Right lung (tissue), 5 donors: ENCODE measurements around the gene FOSB. TPM values are rescaled to one million over a fixed set of nuclear protein-coding genes. Genes with fewer than 3 reads are reported as not detected.

ENCODE experiments used
- DNase-seq, 2 donors: peaks; one replicate each; pipeline ENCODE4 v3.0.0-alpha.2; 2013
- polyA plus RNA-seq, 5 donors: library from polyadenylated mRNA; unstranded; fragments of 120-200 nt; gene quantifications; one replicate each; pipeline versions ENCODE4 v1.2.1 to v1.2.3, GENCODE V29; 2013; ENCODE audit warnings: inconsistent platforms in 1 of 5, low replicate concordance in 1 of 5; ENCODE audit not compliant: insufficient read length in 5 of 5, insufficient read depth in 1 of 5

The FOSB gene
- polyA plus RNA-seq, 5 donors, result 15.5 to 269 (median 169) TPM

DNA sequence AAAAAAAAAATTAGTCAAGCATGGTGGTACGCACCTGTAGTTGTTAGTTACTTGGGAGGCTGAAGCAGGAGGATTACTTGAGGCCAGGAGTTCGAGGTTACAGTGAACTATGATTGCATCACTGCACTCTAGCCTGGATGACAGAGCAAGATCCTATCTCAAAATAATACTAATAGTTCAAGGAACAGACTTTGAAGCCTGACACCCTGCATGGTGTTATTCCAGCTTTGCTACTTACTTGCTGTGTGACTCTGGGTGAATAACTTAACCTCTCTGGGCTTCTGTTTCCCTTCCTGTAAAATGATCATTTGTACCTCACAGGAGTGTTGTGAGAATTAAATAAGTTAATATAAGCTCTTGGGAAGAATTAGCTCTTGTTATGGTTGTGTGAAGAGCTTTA is 3.5 kb upstream of the FOSB start:
- DNase-seq, result no peak

DNA sequence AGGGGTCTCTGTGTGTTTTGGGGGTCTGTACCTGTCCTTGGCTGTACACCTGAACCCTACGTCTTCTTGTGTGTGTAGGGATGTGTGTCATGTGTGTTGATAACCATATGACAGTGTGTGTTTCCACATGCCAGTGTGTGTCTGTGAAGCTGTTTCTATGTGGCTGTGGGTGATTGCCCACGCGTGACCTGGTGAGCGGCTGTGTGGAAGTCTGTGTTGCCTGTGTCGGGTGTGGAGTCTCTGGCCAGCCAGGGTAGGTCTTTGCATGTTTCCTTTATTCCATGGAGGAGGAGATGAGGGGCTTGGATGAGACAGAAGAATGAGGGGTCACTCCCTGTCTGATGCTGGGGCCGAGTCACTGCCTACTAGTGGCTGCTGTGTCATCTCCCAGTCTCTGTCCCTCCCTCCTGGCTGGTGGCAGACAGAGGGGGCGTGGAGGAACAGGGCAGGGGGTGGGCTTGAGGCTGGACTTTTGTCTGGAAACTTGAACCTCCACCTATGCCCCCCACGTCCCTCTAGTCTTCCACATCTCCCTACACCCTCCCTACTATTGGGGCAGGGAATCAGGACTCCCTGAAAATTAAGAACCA is 2.8 kb upstream of the FOSB start:
- no peak for DNase-seq

GRCh38 chr19:45467115-45467455 is 711 bp upstream of the FOSB start:
- no peak for DNase-seq

- DNase-seq, result no peak
Measured at GRCh38 chr19:45468159-45468651, 409 bp downstream of the FOSB start.

GRCh38 chr19:45468803-45469131 is 971 bp downstream of the FOSB start:
- DNase-seq, result no peak

GRCh38 chr19:45469132-45469944 is 1.5 kb downstream of the FOSB start:
- DNase-seq, result peak; percentile 92

DNA sequence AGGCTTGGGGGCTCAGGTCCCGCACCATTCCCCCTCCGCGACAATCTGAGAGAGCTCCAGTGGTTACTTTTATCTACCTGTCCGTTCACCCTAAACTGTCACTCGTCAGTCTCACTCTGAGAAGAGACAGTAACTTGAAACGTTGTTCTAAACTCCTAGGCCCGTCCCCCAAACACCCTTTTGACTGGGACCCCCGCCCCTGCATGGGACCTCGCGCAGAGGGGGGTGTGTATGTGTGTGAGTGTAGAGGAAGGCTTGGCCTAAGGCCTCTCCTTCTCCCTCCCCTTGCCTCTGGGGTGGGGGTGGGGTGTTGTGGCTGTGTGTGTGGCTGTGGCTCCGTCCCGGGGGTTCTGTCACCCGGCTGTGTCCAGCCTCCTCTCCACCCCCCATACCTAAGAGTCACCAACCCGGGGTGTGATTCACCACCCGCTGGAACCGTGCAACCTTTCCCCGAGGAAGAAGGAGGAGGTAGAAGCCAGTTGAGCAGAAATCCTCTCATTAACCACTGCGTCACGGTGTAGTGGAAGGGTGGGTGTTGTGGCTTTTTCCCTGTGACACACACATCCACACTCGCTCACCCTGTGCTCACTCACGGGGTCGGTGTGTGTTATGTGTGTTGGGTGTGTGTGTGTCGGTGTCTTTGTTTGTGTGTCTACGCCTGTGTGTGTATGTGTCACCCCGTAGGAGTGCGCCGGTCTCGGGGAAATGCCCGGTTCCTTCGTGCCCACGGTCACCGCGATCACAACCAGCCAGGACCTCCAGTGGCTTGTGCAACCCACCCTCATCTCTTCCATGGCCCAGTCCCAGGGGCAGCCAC is 2.4 kb downstream of the FOSB start:
- DNase-seq, result peak in 1 of 2 donors; percentile 55

- no peak for DNase-seq
Measured at GRCh38 chr19:45470762-45471081, 2.9 kb downstream of the FOSB start.

DNA sequence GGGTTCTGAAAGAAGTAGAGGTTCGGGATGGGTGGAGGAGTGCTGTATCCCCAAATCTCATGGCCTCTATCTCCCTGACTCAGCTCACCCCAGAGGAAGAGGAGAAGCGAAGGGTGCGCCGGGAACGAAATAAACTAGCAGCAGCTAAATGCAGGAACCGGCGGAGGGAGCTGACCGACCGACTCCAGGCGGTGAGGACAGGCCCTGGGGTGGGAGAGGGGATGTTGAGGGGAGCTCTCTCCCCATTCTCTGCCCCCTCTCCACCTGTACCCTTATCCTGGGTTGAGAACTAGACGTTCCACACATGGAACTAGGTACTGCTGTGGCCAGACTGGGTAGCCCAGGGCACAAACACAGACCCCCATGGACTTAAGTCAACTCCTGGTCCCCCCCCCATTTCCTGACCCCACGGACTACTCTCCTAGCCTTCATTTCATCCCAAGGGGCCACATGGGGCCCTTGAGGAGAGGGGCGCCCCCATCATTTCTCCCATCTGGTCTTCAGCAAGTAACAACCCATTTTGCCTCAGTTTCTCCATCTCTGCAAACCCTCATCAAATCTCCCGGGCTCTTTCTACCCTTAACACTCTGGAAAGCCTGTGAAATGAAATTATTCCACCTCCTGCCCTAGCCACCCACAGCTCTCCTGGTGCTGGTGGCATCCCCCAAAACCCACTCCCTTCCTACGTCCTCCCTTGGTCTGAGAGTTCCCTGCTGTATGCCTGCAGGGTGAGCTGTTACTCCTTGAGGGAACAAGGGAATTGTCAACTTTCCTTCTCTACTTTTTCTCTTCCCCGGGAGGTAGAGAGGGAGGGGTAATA is 3.5 kb downstream of the FOSB start:
- no peak for DNase-seq

- DNase-seq, result peak in 1 of 2 donors; percentile 34
Measured at GRCh38 chr19:45471931-45472562, 4.3 kb downstream of the FOSB start.

- peak; percentile 44 to 54 for DNase-seq
Measured at GRCh38 chr19:45472563-45473366, 5.0 kb downstream of the FOSB start.

DNA sequence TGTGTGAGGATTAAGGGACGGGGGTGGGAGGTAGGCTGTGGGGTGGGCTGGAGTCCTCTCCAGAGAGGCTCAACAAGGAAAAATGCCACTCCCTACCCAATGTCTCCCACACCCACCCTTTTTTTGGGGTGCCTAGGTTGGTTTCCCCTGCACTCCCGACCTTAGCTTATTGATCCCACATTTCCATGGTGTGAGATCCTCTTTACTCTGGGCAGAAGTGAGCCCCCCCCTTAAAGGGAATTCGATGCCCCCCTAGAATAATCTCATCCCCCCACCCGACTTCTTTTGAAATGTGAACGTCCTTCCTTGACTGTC is 5.5 kb downstream of the FOSB start:
- DNase-seq, result no peak

- DNase-seq, result peak; percentile 46 to 68
Measured at GRCh38 chr19:45473682-45474605, 6.1 kb downstream of the FOSB start.

- DNase-seq, result peak; percentile 84 to 89
Measured at GRCh38 chr19:45474606-45475521, 7.1 kb downstream of the FOSB start.

- DNase-seq, result peak in 1 of 2 donors; percentile 64
Measured at GRCh38 chr19:45475537-45476291, 7.9 kb downstream of the FOSB start.

DNA sequence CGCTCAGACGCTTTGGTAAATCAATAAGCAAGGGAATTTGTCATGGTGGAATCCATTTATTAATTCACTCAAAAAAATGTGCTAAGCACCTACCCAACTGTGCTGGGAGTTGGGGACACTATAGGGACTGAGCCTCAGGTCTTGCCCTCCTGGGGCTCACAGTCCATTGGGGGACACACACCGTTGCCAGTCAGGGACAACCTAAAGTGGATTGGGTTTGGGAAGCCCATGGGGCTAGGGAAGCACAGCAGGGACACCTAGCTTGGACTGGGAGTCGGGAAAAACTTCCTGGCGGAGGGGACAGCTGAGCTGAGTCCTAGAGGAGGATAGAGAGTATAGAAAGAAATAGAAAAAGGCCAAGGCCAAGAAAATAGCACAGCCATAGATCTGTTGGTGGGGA is 8.5 kb downstream of the FOSB start:
- no peak for DNase-seq

DNA sequence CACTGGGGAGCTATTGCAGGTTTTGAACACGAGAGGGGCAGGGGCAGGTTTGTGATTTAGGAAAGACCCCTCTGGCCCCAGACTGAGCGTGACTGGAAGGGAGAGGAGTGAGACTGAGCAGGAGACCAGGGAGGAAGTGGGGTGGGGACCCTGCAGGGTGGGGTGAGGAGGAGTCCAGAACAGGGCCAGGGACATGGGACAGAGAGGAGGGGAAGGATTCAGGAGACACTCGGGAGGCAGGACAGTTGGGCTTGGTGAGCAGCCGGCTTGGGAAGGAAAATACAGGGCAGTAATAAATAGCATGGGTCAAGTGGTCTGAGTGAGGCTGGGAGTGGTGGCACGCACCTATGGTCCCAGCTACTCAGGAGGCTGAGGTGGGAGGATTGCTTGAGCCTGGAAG is 9.4 kb downstream of the FOSB start:
- DNase-seq, result no peak
